Activated CD4-positive, alpha-beta T cell treated with anti-CD3 and anti-CD28 coated beads for 1 hour (primary cell): ENCODE measurements around the gene OXT.

Experiments used
- DNase-seq: peaks from one replicate; pipeline ENCODE4 v3.0.0-alpha.2; 2020

Gene OXT

DNA sequence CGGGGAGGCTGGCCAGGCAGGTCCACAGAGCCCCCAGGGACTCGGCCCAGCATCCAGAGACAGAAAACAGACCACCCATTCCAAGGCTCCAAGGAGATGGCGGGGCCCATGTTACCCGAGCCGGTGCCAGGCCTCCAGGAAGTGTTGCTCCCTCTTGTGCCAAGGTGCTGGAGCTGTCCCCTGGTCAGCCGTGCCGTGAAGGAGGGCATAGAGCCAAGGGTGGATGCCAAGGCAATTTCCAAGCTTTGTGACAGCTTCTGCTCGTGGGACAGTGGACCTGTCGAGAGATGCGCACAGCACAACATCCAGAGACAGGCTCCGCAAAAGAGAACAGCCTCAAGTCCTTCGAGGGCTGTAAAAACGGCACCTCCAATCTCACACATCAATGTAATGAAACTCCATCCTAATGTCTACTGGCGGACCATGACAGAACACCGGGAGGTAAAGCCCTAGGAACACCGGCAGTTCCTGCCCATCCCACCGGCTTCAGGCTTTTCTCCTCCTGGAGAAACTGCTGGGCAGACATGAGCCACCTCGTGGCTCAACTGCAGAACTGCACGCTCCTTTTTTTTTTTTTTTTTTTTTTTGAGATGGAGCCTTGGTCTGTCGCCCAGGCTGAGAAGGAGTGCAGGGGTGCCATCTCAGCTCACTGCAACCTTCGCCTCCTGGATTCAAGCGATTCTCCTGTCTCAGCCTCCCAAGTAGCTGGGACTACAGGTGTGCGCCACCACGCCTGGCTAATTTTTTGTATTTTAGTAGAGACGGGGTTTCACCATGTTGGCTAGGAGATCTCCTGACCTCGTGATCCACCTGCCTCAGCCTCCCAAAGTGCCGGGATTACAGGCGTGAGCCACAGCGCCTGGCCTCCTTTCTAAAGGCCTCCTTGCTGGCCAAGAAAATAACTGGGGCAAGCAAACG, 44.0 kb downstream of the OXT start:
- no peak for DNase-seq

DNA sequence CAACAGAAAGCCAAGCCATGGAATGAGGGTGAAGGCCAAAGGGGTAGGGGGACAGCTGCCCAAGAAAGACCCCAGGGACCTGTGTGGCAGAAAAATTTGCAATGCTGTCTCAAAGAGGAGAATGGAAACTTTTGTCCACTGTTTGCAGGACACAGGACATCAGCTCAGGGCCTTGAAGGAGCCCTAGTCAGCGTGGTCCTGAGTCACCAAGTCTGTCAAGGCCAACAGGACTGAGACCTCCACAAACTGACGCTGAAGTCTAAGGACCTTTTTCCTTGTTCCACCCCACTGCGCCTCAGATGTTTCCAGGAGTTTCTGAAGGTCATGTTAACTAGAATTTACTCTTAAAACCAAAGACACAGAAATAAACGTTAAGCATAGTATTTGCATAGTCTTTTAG, 44.9 kb downstream of the OXT start:
- DNase-seq = no peak

DNA sequence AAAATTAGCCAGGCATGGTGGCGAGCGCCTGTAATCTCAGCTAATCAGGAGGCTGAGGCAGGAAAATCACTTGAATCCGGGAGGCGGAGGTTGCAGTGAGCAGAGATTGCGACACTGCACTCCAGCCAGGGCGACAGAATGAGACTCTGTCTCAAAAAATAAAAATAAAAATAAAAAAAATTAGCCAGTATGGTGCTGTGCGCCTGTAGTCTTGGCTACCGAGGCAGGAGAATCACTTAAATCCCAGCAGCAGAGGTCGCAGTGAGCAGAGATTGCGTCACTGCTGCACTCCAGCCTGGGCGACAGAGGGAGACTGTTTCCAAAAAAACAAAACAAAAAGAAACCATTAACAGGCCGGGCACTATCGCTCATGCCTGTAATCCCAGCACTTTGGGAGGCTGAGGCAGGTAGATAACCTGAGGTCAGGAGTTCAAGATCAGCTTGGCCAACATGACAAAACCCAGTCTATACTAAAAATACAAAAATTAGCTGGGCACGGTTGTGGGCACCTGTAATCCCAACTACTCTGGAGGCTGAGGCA, 46.5 kb downstream of the OXT start:
- DNase-seq = peak; percentile 45

DNA sequence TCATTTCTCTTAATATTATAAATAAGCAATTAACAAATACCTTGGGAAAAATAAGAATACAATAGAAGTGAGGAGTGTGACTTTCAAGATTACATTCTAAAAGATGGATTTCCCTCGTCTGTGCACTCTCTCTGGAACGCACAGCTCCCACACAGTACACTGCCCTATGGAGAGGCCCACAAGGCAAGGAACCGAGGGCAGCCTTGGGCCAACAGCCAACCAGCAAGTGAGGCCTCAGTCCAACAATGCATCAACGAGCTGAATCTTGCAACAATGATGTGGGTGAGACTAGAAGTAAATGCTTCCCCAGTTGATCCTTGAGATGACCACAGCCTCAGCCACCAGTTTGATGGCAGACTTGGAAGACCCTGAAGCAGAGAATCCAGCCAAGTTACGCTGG, 47.6 kb downstream of the OXT start:
- DNase-seq = no peak

DNA sequence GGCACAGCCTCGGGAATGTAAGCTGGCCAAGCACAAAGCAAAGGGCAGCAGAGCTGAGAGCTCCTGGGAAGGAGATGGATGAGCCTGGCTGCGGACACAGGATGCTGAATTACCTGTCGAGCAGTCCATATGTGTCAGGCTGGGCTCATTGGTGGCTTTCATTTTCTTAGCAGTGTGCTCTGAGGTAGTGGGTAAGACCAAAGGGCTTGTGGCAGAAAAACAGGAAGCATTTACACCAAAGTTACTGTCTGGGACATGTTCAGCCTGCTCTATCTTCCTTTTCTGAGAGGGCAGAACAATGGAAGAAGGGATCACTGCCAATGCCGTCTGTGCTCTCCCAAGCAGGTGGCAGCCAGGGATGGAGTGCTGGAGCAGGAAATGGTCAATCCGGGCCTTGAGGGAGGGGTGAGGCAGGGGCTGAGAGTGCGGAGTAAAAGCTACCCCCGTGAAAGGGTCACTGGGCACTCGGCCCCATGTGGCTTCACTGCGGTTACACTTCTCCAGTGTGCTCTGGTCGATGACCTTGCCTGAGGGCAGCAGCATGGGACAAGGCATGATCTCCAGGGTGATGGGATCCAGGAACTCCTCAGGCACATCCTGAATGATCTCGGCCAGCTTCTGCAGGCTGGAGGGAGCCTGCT, 50.0 kb downstream of the OXT start:
- no peak for DNase-seq
